Eye (tissue), 1 donor: ENCODE results near the gene STAG1.
"Not testable (repeated sequence)": the region's sequence is repeated elsewhere in the genome, so short reads cannot be mapped to it uniquely, and the experiment has no call there.

Source experiments
- DNase-seq: peaks from one replicate; pipeline ENCODE4 v3.0.0-alpha.2; 2015

STAG1 gene

GRCh38 chr3:136752172-136752421 lies at the start of gene STAG1:
Gene STAG1, minus strand, starts transcription at chr3:136752378. Its CDS starts 121,480 bp downstream, at chr3:136630898.
- no peak for DNase-seq

DNA sequence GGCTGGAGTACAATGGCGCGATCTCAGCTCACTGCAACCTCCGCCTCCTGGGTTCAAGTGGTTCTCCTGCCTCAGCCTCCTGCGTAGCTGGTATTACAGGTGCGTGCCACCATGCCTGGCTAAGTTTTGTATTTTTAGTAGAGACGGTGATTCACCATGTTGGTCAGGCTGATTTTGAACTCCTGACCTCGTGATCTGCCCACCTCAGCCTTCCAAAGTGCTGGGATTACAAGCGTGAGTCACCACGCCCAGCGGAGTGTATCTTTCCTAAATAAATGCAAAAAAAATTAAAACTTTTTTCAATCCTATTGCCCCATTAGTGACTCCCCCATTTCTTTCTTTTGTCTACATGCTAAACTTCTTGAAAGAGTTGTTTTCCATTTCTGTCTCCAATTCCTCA lies 49.0 kb upstream of the STAG1 start:
- DNase-seq, result not testable (repeated sequence)

- peak; percentile 34 for DNase-seq
Observed at GRCh38 chr3:136792556-136793330, 40.6 kb upstream of the STAG1 start.

DNA sequence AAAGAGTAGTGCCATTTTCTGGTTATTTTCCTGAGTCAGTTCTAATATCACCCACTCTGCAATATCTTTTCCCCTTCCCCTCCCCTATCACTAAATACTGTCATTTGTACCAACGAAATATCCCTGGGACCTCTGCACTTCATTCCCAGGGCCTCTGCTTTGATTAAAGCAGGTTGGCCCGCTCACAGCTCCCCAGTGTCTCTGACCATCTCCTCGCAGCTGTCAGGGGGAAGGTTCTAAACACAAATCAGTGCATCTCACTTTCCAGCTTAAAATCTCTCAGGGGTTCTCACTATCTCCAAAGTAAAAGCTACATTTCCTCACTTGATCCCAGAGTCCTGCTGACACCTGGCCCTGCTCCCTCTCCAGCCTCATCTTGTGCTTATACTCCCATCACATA lies 38.6 kb upstream of the STAG1 start:
- no peak for DNase-seq

- no peak for DNase-seq
Observed at GRCh38 chr3:136789976-136790375, 37.8 kb upstream of the STAG1 start.

- DNase-seq, result no peak
Observed at GRCh38 chr3:136788154-136788553, 36.0 kb upstream of the STAG1 start.

GRCh38 chr3:136787349-136787748 lies 35.2 kb upstream of the STAG1 start:
- DNase-seq, result peak; percentile 32

- DNase-seq, result no peak
Observed at GRCh38 chr3:136783708-136784191, 31.6 kb upstream of the STAG1 start.

DNA sequence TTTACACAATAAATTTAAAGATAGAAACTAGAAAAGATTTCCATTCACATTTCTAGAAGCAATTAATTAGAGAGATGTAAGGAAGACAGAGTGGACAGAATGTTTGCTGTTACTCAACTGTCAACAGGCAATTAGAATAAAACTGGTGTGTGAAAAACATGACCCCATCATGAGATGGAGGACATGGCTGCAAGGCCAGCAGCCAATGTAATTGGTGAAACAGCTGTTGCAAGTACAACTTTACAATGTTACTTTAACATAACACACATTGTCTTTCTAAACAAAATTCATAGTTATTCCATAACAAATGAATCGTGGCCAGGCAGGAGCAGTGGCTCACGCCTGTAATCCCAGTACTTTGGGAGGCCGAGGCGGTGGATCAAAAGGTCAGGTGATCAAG lies 28.6 kb upstream of the STAG1 start:
- DNase-seq, result no peak

- DNase-seq, result no peak
Observed at GRCh38 chr3:136778865-136779264, 26.7 kb upstream of the STAG1 start.

DNA sequence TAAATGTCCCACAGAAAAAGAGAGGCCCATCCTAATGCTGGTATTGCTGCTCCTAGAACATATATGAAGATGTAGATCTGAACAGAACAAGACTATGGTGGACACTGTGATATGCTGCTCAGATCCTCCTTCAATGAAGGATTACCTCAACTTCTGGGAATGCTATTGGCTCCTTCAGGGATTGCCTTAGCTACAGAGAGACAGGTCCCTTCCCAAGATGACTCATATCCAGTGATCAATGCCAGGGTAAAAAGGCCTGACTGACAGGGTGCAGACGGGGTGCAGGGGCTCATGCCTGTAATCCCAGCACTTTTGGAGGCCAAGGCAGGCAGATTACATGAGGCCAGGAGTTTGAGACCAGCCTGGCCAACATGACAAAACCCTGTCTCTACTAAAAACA lies 20.5 kb upstream of the STAG1 start:
- DNase-seq, result no peak

DNA sequence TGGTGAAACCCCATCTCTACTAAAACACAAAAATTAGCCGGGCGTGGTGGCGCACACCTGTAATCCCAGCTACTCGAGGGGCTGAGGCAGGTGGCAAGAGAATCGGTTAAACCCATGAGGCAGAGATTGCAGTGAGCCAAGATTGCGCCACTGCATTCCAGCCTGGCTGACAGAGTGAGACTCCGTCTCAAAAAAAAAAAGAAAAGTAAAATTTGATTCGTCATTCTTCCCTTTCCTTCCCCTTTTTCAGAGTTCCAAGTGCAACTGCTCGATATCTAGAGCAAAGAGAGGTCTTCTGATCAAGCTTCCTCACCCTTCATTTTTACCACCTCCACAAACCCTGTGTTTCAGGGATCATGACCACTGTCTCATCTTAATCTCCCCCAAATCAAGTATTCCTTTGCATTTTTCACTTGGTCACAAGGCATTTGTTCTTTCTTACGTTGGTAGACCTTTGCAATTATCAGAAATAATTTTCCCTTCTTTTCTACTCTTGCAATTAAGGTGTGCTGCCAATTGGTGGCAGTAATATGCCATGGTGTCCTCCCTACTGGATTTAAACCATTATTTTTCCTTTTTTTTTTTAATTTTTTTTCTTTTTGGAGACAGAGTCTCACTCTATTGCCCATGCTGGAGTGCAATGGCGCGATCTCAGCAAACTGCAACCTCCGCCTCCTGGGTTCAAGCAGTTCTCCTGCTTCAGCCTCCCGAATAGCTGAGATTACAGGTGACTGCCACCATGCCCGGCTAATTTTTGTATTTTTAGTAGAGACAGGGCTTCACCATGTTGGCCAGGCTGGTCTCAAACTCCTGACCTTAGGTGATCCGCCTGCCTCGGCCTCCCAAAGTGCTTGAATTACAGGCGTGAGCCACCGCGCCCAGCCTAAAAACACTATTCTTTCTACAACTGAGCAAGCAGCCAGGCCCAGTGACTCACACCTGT lies 6.3 kb upstream of the STAG1 start:
- not testable (repeated sequence) for DNase-seq

DNA sequence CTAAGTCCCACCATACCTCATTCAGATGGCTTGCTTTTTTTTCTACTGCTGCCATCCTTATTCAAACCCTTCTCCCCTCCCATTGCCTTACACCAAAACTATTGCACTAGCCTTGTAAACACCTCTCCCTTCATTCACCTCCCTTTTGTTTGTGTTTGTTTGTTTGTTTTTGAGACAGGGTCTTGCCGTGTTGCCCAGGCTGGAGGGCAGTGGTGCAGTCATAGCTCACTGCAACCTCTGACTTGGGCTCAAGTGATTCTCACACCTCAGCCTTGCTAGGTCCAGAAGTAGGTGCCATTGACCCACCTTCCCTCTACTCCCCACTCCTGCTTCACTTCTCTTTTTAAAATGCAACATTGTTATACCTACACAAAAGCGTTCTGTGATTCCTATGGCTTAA lies 3.0 kb upstream of the STAG1 start:
- no peak for DNase-seq

GRCh38 chr3:136753326-136753939 lies 1.3 kb upstream of the STAG1 start:
- no peak for DNase-seq

DNA sequence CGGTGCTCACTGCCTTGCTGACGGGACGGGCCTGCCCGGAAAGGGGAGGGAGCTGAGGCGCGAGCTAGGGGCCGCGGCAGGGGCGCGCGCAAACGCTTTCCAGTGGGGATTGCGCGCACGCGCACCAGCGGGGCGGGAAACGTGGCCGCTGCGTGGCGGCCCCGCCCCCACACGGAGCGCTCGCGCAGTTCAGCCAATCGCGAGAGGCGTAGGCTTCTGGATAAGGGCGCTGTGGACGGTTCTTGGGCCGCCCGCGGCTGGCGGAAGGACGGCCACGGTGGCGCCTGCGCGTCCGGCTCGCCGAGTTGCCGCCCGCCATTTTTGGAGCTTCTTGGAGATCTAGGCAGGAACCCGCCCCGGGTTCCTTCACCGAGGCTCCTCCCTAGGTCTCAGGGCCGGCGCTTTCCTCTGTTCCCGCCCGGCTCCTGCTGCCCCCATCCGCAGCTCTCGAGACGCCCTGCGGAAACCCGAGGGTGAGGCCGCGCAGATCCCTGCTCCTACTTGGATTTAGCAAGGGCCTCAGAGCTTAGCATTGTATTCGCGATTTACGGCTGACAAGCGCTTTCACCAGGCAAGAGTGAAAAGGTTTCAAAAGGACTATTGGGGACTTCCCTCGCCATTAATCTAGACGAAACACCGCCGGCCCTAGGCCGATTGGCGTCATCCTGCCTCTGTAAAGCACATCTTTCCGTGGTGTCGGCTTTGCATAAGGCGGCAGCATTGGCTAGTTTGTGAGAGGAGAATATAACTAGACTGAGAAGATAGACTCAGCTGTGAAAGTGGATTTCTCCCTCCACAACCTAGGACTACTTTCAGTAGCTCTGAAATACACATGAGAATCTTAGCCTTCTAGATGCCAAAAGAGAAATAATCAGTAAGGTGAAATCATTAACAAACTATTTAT lies 496 bp upstream of the STAG1 start:
- DNase-seq, result peak; percentile 99

DNA sequence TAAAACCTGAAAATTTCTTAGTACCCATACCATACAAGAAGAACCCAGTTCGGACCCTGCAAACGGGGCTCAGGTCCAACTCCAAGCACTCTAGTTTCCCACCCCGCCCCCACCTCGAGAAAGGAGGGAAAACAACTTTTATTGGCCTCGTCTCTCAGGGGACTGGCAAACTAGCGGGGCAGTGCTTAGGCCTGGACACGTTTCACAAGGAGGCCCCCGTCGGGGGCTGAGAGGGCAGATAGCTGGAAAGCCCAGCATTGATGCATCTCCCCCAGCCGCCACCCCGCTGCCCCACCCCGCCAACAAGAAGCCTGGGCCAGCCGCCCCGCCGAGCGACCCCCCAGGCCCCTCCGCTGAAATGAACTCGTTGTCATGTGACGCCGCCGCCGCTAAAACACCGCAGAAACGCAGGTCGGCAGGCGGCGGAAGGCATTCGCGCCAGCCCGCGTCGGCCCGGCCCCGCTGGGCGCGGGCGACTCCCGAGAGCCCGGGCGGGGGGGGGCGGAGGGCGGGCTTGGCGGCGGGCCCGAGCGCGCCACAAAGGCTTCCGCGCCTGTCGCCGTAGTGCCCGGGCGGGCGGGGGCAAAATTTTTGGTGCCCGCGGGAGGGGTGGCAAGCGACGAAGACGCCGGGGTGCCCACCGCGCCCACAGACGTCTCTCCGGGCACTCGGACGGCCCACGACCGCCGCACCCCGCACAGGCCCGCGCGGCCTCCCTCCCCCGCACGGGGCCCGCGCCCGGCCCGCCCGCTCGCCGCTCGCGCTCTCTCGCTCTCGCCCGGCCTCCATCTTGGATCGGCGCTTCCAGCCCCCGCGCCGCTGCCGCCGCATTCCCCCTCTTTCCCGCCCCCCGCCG lies 634 bp downstream of the STAG1 start:
- DNase-seq, result peak; percentile 93

DNA sequence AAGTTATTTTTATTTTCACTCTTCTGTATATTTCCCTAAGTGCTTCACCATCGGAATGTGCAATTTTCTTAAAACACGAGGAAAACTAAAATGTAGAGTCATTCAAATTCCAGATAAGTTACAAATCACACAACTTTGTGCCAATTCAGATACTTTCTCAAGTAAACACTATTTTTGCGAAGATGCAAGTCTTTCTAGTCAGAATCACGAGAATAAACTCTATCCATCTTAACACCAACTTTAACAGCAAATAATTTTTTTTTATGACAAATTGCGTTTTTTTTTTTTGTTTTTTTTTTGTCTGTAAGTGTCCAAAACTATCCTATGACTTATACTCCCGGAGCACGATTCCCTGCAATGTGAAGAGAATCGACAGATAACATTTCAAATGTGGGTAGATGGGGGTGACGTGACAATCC lies 1.3 kb downstream of the STAG1 start:
- no peak for DNase-seq

- peak; percentile 26 for DNase-seq
Observed at GRCh38 chr3:136750209-136750896, 1.8 kb downstream of the STAG1 start.

DNA sequence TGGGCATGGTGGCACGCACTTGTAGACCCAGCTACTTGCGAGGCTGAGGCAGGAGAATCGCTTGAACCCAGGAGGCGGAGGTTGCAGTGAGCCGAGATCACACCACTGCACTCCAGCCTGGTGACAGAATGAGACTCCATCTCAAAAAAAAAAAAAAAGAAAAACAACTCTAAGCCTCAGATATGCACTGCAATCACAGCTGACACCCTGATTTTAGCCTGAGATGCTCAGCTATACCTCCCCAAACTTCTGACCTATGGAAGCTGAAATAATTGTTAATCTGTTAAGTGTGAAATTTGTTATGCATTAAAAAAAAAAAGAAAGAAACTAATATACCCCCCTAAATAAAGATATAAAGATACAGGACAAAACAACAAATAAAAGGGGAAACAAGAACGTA lies 2.6 kb downstream of the STAG1 start:
- DNase-seq, result not testable (repeated sequence)

DNA sequence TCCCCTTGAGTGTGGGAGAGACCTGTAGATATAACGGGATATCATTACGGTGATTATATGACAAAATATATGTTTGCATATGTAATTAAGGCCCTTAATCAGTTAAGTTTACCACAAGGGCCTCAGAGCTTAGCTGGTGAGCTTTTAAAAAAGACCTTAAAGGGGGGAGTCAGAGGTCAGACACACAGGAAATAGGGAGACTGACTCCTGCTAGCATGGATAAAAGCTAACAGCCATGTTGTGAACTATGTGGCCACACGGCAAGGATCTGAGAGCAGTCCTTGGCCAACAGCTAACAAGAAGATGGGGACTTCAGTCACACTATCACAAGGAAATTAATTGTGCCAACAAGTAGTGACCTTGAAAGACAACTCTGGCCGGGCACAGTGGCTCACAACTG lies 3.1 kb downstream of the STAG1 start:
- no peak for DNase-seq

DNA sequence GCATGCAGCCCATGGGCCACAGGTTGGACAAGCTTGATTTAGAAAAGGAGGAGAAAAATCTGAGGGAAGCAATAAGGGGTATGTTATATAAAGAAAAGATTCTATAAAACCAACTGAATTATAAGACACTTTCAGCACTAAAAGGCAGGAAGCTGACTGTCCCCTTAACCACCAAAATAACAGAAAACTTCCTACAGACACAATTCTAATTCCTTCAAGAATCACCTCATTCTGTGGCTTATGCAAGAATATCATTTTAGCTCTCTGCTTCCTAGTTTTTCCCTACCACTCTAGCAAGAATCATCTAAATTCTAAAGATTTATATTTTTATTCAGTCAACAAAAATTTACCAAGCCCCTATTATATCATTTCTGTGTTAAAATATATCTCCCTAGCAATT lies 6.3 kb downstream of the STAG1 start:
- DNase-seq, result no peak
